ENCODE measurements around the gene ELF4. TPM values are rescaled to one million over a fixed set of nuclear protein-coding genes. Genes with fewer than 3 reads are reported as not detected.

Gene ELF4
- total and polyA plus RNA-seq, 2 of the 4 experiments (the other 2 are of a cell fraction): 10.9 to 19.0 TPM

- H3K4me3 ChIP-seq (ENCODE audit: insufficient read depth, low read depth, low read length): no peak overlapping the region
- peaks cover 16% of the 10 kb centered on the region; the same call in 1 of the 2 replicates for H3K36me3 ChIP-seq (ENCODE audit: control insufficient read depth, insufficient read depth, low read length)
- H2BK20ac ChIP-seq (ENCODE audit: low read depth, low read length): no peak overlapping the region
- no peaks in the 10 kb centered on the region; the same call in 1 of the 2 replicates for H3K9me3 ChIP-seq (ENCODE audit: control insufficient read depth, insufficient read depth, low read length)
- no peak overlapping the region for H4K91ac ChIP-seq (ENCODE audit: insufficient read depth, low read depth, low read length)
- H3K4ac ChIP-seq (ENCODE audit: low read depth, low read length): no peak overlapping the region
- dilution Hi-C loops (cut with HindIII; ENCODE audit: low sequenced_read_pairs, unreplicated experiment): no loop called here
- no peak overlapping the region for H3K4me2 ChIP-seq (ENCODE audit: low read depth, low read length)
- no peak for ATAC-seq (ENCODE audit: low read depth)
- H4K20me1 ChIP-seq (ENCODE audit: insufficient read depth, low read length): no peaks in the 10 kb centered on the region
- no peak overlapping the region for H3K14ac ChIP-seq (replicated peaks; ENCODE audit: low read depth, low read length)
- H3K18ac ChIP-seq (ENCODE audit: low read depth, low read length): no peak overlapping the region
- BruUV-seq (replicated peaks): no TSS peak
- H3K27ac ChIP-seq (ENCODE audit: insufficient read depth, low read length): no peak overlapping the region
- no peak overlapping the region for H3K9ac ChIP-seq (ENCODE audit: low read depth, low read length)
- no peak overlapping the region for H2BK5ac ChIP-seq (ENCODE audit: low read depth, low read length, poor library complexity, severe bottlenecking)
- POLR2A ChIA-PET (ENCODE audit: unreplicated experiment): no interaction called here
- H3K56ac ChIP-seq (ENCODE audit: extremely low read depth, insufficient read depth, low read length): no peak overlapping the region
- no peak overlapping the region for H3K23ac ChIP-seq (ENCODE audit: low read depth, low read length)
- in situ Hi-C loops (cut with MboI; ENCODE audit: low sequenced_read_pairs): no loop called here
- no peak overlapping the region for H2BK15ac ChIP-seq (ENCODE audit: low read depth, low read length)
- no peak overlapping the region for H2AK5ac ChIP-seq (ENCODE audit: low read depth, low read length)
- intact Hi-C loops (cut with micrococcal nuclease): no loop called here
- no peak overlapping the region for H2BK120ac ChIP-seq (ENCODE audit: low read depth, low read length)
- H3K79me1 ChIP-seq (ENCODE audit: low read depth in 1 of 2, low read length in 2 of 2): no peaks in the 10 kb centered on the region
- H2AK9ac ChIP-seq (replicated peaks; ENCODE audit: low read depth, low read length, poor library complexity): no peak overlapping the region
- WGBS, 2 experiments (ENCODE audit: extremely low coverage in 2 of 2, insufficient read length in 1 of 2): 60% methylated on average over 1 of the region's 4 CpGs; no CpG with 5 or more reads in 1 of the 2 experiments
- H3K27me3 ChIP-seq (ENCODE audit: control insufficient read depth, insufficient read depth, low read length): no peaks in the 10 kb centered on the region; the same call in 1 of the 2 replicates
- no peak for DNase-seq
- TF ChIP-seq FOS (IDR thresholded peaks at IDR 0.05; ENCODE audit: low read depth, low read length) (no peak), CEBPB (IDR thresholded peaks at IDR 0.05; ENCODE audit: low read depth, low read length) (no peak), SMC3 (IDR thresholded peaks at IDR 0.05; ENCODE audit: low read depth, low read length) (no peak), MXI1 (IDR thresholded peaks at IDR 0.05; ENCODE audit: borderline replicate concordance, low read depth, low read length) (no peak), NFE2L2 (IDR thresholded peaks at IDR 0.05; ENCODE audit: low read depth, low read length) (no peak), RFX5 (IDR thresholded peaks at IDR 0.05; ENCODE audit: low read depth, low read length) (no peak), RCOR1 (IDR thresholded peaks at IDR 0.05; ENCODE audit: insufficient replicate concordance, low read length) (no peak)
- CTCF ChIA-PET: no interaction called here
- H4K5ac ChIP-seq (ENCODE audit: low read depth, low read length): no peak overlapping the region
- no peak overlapping the region for H4K8ac ChIP-seq (ENCODE audit: low read depth in 2 of 2, low read length in 2 of 2)
- H3K4me1 ChIP-seq (ENCODE audit: control insufficient read depth, insufficient read depth, low read length): no peaks in the 10 kb centered on the region
- no peaks in the 10 kb centered on the region for H3K9me1 ChIP-seq (ENCODE audit: insufficient read depth, low read length)
- H2AFZ ChIP-seq (replicated peaks; ENCODE audit: low read length, poor library complexity): no peak overlapping the region
Observed at GRCh38 chrX:130048686-130049222, 61.5 kb downstream of the ELF4 start.
